Smooth muscle cell of the pulmonary artery (primary cell): ENCODE measurements around the gene MAP3K19. TPM values are rescaled to one million over a fixed set of nuclear protein-coding genes. Genes with fewer than 3 reads are reported as not detected.

Source experiments
- total RNA-seq: library from RNA; depleted of rRNA; stranded (reverse); fragments of >200 nt; gene quantifications from 2 replicates; pipeline ENCODE4 v1.2.3, GENCODE V29; 2014

Gene MAP3K19, protein sequence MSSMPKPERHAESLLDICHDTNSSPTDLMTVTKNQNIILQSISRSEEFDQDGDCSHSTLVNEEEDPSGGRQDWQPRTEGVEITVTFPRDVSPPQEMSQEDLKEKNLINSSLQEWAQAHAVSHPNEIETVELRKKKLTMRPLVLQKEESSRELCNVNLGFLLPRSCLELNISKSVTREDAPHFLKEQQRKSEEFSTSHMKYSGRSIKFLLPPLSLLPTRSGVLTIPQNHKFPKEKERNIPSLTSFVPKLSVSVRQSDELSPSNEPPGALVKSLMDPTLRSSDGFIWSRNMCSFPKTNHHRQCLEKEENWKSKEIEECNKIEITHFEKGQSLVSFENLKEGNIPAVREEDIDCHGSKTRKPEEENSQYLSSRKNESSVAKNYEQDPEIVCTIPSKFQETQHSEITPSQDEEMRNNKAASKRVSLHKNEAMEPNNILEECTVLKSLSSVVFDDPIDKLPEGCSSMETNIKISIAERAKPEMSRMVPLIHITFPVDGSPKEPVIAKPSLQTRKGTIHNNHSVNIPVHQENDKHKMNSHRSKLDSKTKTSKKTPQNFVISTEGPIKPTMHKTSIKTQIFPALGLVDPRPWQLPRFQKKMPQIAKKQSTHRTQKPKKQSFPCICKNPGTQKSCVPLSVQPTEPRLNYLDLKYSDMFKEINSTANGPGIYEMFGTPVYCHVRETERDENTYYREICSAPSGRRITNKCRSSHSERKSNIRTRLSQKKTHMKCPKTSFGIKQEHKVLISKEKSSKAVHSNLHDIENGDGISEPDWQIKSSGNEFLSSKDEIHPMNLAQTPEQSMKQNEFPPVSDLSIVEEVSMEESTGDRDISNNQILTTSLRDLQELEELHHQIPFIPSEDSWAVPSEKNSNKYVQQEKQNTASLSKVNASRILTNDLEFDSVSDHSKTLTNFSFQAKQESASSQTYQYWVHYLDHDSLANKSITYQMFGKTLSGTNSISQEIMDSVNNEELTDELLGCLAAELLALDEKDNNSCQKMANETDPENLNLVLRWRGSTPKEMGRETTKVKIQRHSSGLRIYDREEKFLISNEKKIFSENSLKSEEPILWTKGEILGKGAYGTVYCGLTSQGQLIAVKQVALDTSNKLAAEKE (N-terminal part only)
- not detected in 2 replicates for total RNA-seq

DNA sequence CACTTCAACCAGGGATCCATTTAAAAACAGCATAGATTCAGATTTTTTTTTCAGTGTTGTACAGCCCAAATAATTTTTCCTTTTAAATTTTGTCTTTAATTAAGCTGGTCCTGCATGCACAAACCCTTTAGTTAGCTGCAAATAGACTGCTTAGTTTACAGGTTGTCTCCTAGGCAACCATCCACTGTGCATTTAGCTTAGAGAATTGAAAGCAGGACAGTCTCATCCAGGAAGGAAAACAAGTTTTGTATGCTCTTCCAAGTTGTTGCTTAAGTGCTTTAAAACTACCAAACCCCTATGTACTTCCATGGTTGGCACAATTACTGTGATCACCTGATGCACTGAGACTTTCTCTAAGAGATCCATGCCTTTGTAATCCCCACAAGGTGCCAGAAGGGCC is at the start of gene MAP3K19:
TSS of gene MAP3K19 (minus strand) at position 148 of the 400 bp plus-strand sequence. CDS start 22,800 bp downstream, outside the sequence.

DNA sequence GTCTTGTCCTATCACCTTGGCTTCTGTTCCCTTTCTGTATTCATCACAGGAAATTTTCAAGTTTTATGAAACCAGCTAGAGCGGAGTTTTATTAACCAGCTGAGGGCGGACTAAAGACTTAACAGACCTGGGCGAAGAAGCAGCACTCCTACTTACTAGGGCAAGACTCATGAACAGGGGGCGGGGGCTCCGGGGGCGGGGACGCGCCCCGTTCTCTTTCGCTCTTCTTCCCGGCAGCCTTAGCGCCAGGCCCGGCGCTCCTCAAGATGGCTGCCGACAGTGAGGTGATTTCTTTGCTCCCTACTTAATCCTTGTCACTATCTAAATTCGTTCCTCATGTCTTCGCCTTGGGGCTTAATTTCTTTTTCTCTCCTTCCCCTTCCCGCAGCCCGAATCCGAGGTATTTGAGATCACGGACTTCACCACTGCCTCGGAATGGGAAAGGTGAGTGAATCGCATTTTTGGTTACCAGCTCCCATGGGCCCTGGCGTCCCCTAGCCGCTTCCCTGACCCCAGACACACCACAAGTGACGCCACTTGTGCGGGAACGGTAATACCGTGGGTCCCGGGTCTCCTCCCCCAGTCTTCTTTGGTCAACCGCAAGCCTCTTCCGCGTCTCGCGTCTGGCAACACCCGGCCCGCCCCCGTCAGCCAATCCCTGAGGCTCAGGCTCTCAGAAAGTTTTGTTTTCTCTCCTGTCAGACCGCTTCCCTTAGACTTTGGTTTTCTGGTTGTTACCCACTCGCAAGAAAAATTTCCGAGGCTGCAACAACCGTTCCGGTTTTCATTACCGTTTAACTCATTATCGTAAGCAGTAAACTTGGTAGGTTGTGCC is 5.0 kb upstream of the MAP3K19 start, which contains the start of gene RAB3GAP1:
TSS of gene RAB3GAP1 (plus strand) at position 251 of the 835 bp plus-strand sequence. CDS start at position 267, 16 bp downstream.

DNA sequence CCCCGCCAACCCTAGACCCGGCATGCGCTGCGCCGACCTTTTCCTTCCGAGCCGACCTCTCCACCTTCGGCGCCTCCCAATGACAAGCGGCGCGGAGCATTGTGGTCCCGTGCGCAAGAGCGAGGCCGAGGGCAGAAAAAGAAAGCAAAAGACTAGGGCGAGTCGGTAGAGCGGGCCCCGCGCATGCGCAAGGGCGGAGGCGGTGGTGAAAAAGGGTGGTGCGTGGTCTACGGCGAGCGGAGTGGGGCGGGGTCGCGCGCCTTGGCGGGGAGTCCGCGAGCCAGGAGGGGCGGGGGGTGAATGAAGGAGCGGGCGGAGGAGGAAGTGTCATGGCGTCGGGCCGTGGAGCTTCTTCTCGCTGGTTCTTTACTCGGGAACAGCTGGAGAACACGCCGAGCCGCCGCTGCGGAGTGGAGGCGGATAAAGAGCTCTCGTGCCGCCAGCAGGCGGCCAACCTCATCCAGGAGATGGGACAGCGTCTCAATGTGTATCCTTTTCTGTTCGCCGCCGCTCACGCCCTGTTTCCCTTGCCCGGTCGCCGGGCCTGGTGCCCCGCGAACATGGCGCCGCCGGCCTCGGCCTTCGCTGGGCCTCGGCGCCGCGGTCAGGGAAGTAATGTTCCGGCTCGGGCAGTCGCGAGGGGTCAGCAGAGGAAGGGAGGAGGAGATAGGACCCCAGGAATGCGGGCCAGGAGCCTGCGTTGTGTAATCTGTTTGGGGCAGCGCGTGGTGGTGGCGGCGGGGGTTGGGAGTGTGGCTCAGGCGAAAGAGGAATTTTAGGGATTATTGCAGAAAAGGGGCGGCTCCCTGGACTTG is 128.5 kb downstream of the MAP3K19 start, which contains the start of gene CCNT2:
TSS of gene CCNT2 (plus strand) at position 297 of the 815 bp plus-strand sequence. CDS start at position 330, 33 bp downstream.

Other genes with a start within 250 kb of the MAP3K19 start
- not detected in 2 replicates for gene ACMSD, start 208.8 kb downstream of the MAP3K19 start, total RNA-seq
- 22.0 and 23.1 TPM in 2 replicates for gene CCNT2, start 128.6 kb downstream of the MAP3K19 start, total RNA-seq
- gene RAB3GAP1, start 4.8 kb upstream of the MAP3K19 start, total RNA-seq: 75.5 and 88.1 TPM in 2 replicates